GM12892 (cell line): ENCODE results near the gene FGF3.

Experiments
- POLR2A ChIP-seq: IDR thresholded peaks from 2 replicates; pipeline ENCODE4 v1.6.1; 2011; ENCODE audit warnings: low read depth, low read length, control low read depth
- POLR2AphosphoS5 ChIP-seq: IDR thresholded peaks from 2 replicates; pipeline ENCODE4 v1.6.1; 2011; ENCODE audit warnings: low read depth, low read length, control low read depth

GRCh38 chr11:69864686-69865661 lies 45.8 kb upstream of the FGF3 start:
- TF ChIP-seq POLR2A = no peak
- no peak for TF ChIP-seq POLR2AphosphoS5
